CD4-positive, alpha-beta T cell treated with Interleukin-15 for 4 hours (primary cell): ENCODE results near the gene ADAM30.

Experiments
- DNase-seq: peaks from one replicate; pipeline ENCODE4 v3.0.0-alpha.2; 2020; ENCODE audit warnings: low spot score

The ADAM30 gene

DNA sequence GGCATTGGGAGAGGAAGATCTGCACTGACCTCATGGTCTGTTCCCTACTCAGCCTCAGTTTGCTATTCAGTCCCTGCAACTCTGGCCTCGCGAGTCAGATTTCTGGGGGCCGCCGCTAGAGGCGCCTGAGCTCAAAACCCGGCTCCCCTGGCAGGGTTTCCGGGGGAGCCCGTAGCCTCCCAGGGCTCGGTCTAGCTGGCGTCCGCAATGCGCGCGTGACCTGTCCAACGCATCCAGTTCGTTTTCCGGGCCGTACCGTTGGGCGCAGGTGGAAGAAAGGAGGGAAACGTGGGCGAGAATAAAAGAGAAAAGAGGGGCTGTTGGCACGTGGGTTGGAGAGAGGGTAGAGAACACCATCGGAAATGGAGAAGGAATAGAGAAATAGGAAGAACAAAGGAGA, at the start of gene ADAM30:
Gene ADAM30, minus strand, starts transcription at position 213 of the 400 bp plus-strand sequence. Its CDS starts 179 bp downstream, at position 34.
- DNase-seq, result no peak

- DNase-seq, result no peak
These were observed 46.9 kb upstream of the ADAM30 start for GRCh38 chr1:119943216-119943615.

DNA sequence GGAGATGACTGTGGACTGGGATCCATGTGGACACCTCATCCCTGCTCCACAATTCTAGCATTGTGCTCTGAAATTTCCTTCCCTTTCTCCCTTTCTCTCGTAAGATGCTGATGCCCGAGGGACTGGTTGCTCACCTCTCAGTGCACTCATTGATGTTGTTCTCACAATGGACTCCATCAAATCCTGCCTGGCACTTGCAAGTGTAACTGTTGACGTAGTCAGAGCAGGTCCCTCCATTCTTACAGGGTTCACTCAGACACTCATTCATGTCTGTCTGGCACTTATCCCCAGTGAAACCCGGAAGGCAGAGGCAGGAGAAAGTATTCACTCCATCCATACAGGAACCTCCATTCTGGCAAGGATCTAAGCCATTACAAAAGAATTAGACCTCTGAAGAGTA, 45.1 kb upstream of the ADAM30 start:
- DNase-seq, result no peak

GRCh38 chr1:119940697-119941096, 44.4 kb upstream of the ADAM30 start:
- no peak for DNase-seq

DNA sequence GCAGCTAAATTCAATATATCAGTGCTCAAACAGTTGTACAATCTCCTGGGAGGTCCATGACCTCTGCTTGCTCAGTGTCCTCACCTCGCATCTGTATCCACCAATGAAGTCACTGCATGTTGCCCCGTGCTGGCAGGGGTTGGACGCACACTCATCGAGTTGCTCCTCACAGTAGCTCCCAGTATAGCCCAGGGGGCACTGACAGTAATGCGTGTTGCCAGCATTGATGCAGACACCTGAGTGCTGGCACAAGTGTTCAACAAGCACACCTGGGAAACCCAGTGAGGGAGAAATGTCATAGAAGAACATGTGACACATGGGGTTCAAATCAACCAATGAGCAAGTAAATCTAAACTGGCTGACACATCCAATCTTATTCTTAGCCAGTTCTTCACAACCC, 40.9 kb upstream of the ADAM30 start:
- no peak for DNase-seq

- DNase-seq, result no peak
These were observed 39.6 kb upstream of the ADAM30 start for GRCh38 chr1:119935915-119936314.

DNA sequence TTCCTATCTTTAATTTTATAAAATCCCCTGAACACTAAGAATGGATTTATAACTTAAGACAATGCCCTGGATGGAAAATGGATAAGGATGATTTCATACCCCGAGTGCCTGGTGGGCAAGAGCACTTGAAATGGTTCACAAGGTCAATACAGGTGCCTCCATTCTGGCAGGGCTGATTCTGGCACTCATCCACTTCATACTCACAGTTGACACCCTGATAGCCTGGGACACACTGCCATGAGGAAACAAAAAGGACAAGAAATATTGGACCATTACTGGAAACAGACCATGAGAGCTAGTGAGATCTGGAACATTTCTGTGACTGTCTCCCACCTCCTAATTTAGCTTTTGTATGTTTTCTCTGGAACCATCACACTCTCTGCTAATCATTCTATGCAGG, 39.1 kb upstream of the ADAM30 start:
- DNase-seq, result no peak

- no peak for DNase-seq
These were observed 37.1 kb upstream of the ADAM30 start for GRCh38 chr1:119933397-119933796.

DNA sequence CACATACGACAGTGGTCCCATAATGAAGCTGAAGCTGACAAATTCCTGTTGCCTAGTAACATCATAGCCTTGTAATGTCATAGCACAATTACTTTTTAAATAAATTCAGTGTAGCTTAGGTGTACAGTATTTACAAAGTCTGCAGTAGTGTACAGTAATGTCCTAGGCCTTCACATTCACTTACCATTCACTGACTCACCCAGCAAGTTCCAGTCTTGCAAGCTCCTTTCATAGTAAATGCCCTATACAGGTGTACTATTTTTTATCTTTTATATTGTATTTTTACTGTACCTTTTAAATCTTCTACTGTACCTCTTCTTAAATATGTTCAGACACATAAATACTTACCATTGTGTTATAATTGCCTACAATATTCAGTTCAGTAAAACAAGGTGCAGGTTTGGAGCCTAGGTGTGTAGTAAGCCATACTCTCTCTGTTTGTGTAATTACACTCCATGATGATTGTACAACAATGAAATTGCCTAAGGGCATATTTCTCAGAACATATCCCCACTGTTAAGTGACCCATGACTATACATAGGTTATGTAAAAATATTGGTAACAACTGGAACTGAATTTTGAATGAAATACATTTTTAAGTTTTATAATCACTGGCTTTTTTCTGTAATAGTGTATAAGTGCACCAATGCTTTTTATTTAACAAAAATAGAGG, 33.5 kb upstream of the ADAM30 start:
- no peak for DNase-seq

- no peak for DNase-seq
These were observed 30.2 kb upstream of the ADAM30 start for GRCh38 chr1:119926553-119926952.

DNA sequence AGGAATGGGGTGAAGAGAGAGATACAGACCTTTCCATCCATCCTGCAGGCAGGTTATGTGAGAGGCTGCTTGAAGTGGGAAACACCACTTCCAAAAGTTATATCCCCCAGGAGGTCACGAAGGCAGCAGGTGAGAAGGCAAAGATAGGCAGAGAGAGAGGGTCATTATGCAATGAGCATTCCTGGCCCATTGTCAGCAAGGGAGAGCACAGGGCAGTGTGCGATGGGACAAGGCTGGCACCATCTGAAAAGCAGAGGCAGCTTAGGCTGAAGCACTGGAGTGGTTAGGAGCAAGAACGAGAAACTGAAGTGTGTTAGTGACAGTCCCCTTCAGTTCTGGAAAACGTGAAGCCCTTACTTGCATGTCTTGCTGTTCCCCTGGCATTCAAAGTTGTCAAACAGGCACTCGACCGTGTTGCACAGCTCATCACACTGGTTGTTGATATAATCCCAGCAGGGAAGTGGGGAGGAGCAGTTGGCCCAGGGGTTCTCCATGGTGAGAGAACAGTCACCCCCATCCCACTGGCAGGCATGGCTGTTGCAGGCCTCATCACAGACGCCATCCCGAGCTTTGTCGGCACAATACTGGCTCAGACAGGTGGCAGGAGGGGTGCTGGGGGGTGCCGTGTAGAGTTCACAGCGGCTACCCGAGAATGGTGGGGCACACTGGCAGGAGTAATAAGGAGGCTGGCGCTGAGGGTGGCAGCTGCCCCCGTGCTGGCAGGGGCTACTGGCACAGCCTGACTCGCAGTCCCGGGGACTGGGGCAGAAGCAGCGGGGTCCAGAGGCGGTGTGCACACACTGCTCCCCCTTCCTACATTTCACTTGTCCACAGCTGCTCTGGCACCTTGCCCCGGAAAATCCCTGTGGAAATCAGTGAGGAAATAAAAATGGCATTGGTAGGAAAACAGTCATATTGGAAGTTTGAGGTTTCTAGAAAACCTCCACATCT, 28.9 kb upstream of the ADAM30 start:
- no peak for DNase-seq

DNA sequence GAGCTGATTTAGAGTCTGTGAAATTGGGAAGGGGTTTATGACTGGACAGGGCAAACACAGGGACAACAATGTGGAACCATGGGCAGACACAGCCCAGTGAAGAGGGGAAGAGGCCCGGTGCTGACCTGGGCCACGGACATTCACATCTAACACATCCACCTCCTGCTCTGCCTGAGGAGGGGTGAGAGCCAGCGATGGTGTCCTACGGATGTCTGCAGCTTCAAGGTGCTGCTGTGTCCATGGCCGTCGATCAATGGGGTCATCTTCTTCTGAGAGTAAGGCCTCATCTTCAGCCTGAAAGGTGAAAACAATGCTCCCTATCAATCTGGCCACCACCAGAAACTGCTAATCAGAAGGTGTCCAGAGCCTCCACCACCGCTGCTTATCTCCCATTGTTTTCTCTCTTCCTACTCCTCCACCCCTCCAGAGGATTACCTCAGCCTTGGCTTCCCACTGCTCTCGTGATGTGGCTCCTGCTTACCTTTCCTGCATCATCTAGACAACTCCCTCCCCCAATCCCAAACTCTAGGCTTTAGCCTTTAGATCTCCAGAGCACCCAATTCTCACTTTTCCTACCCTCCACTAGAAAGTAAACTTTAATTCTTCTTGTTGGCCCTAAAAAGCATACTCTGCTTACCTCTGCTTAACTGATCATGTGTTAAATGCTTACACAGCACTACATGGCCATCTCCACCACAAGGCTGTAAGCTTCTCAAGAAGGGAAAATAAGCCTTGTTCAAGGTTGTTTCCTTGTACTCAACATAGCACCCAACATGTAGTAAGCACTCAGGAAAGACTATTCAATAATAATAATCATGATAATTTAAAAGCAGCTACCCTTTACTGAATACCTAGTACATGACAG, 24.0 kb upstream of the ADAM30 start:
- DNase-seq, result no peak

GRCh38 chr1:119919241-119919640, 22.9 kb upstream of the ADAM30 start:
- DNase-seq, result no peak

DNA sequence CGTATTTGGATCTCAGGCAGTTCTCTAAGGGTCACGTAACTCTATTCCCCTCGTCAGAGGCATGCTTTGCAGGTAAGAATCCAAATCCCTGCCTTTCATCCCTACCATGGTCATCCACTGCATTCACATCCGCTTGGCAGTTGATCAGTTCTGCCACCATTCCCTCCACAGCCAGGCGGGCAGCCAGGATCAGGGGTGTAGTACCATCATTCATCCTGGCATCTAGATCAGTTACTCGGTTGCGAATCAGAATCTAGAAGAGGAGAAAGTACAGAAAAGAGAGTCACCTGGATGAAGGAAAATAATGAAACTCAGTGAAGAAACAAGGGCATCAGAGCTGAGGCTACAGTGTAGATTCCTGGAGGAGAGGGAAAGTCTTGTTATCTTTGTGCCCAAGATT, 22.0 kb upstream of the ADAM30 start:
- no peak for DNase-seq

- no peak for DNase-seq
These were observed 21.2 kb upstream of the ADAM30 start for GRCh38 chr1:119917304-119918055.

DNA sequence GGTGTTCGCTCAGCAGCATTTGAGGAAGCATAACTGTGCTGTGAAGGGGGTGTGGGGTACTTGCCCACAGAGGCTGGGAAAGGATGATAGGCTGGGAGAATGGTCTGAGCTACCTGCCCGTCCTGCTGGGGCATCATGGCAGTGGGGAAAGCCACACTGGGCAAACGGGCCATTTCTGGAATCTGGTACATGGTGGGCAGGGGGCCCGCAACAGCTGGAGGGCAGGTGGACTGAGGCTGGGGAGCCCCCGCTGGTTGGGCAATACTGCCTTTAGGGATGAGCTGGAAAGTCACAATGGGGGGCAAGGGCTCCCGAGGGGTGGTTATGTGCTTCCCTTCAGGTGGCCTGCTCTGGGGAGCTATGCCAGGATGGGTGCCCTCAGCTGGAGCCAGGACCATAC, 19.2 kb upstream of the ADAM30 start:
- DNase-seq, result no peak

DNA sequence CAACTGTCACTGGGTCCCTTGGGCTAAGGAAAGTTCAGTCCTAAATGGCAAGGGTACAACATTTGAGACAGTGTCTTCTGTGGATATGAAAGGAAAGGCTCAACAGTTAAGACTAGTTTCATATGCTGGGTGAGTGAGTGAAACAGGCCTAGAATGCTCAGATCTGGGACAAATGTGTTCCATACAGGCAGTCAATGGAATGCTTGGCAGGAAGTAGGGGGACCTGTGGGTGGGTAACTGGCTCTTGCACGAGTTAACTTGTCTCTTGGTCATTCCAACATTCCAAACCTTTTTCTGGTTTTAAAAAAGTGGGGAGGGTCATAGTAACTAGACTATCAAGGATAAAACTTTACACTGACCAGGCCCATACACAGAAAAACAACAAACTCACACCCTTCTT, 17.8 kb upstream of the ADAM30 start:
- DNase-seq, result no peak

GRCh38 chr1:119912963-119913362, 16.6 kb upstream of the ADAM30 start:
- no peak for DNase-seq

GRCh38 chr1:119911775-119912174, 15.5 kb upstream of the ADAM30 start:
- no peak for DNase-seq

GRCh38 chr1:119910618-119911017, 14.3 kb upstream of the ADAM30 start:
- DNase-seq, result no peak

GRCh38 chr1:119909890-119910596, 13.7 kb upstream of the ADAM30 start:
- DNase-seq, result no peak
